ENCODE data around the gene GGA1. TPM values are rescaled to one million over a fixed set of nuclear protein-coding genes. Genes with fewer than 3 reads are reported as not detected.

The GGA1 gene
- total RNA-seq, 1 donor from 2014 or later: 32.5 TPM

GRCh38 chr22:37678372-37678771, 69.7 kb downstream of the GGA1 start:
- DNase-seq (ENCODE audit: low spot score): no peak
- intact Hi-C loops (cut with DNase I): loop anchor here (5.0 kb wide), 1 partner anchor 74 kb away; no protein-coding TSS in a partner anchor

- intact Hi-C loops (cut with DNase I): loop anchor here (2.0 to 5.0 kb wide), 3 partner anchors 37 to 73 kb away; no protein-coding TSS in a partner anchor
- no peak for DNase-seq (ENCODE audit: low spot score)
These were observed 71.0 kb downstream of the GGA1 start for GRCh38 chr22:37679670-37680069.

- no peak for DNase-seq (ENCODE audit: low spot score)
- intact Hi-C loops (cut with DNase I): loop anchor here (2.0 to 5.0 kb wide), 2 partner anchors 38 to 58 kb away; no protein-coding TSS in a partner anchor
These were observed 71.7 kb downstream of the GGA1 start for GRCh38 chr22:37680191-37680851.

- no peak for DNase-seq (ENCODE audit: low spot score)
- intact Hi-C loops (cut with DNase I): loop anchor here (2.0 to 5.0 kb wide), 2 partner anchors 38 to 59 kb away; no protein-coding TSS in a partner anchor
These were observed 72.4 kb downstream of the GGA1 start for GRCh38 chr22:37681001-37681424.

- intact Hi-C loops (cut with DNase I): loop anchor here (2.0 to 5.0 kb wide), 2 partner anchors 39 to 59 kb away; no protein-coding TSS in a partner anchor
- no peak for DNase-seq (ENCODE audit: low spot score)
These were observed 73.0 kb downstream of the GGA1 start for GRCh38 chr22:37681556-37682049.

Other genes with a start within 250 kb of the GGA1 start
- gene ELFN2, start 181.4 kb upstream of the GGA1 start, total RNA-seq: 0.03 TPM
- 5.3 TPM for gene MFNG, start 122.5 kb upstream of the GGA1 start, total RNA-seq
- 6.0 TPM for gene CARD10, start 89.4 kb upstream of the GGA1 start, total RNA-seq
- gene CDC42EP1, start 48.4 kb upstream of the GGA1 start, total RNA-seq: 18.8 TPM
- not detected for gene LGALS2, start 28.7 kb upstream of the GGA1 start, total RNA-seq
- gene SH3BP1, start 30.8 kb downstream of the GGA1 start, total RNA-seq: 2.3 TPM
- gene PDXP, start 49.9 kb downstream of the GGA1 start, total RNA-seq: 24.1 TPM
- gene LGALS1, start 66.8 kb downstream of the GGA1 start, total RNA-seq: 1,015 TPM
- 15.2 TPM for gene NOL12, start 77.5 kb downstream of the GGA1 start, total RNA-seq
- 115 TPM for gene TRIOBP, start 88.2 kb downstream of the GGA1 start, total RNA-seq
- 24.0 TPM for gene GCAT, start 199.1 kb downstream of the GGA1 start, total RNA-seq
- not detected for gene GALR3, start 214.5 kb downstream of the GGA1 start, total RNA-seq
- gene ANKRD54, start 235.5 kb downstream of the GGA1 start, total RNA-seq: 15.7 TPM
- gene EIF3L, start 240.6 kb downstream of the GGA1 start, total RNA-seq: 255 TPM

Measured in cardiac septum (tissue), 1 donor.